ENCODE data around the gene FAM168A.

DNA sequence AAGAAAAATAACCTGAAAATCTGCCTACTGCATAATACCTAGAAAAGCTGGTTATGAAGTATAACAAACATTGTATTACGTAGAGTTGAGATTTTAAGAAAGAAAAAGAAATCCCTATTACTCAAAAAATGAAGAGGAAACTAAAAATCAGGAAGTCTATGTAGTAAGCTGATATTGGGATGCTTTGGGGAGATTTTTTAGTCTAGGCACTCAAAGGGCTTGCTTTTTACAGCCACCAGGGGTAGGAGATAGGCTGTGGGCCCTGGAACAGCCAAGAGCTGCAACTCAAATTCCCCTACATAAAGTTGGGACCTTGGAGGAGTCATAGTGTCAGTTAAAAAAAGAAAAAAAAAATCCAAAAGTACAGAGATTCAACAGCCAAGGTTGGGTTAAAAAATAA, 131.3 kb downstream of the FAM168A start:
- no peak for TF ChIP-seq ZNF311 (CRISPR knock-in tag; IDR thresholded peaks at IDR 0.05)
- TF ChIP-seq, protein P1, sequence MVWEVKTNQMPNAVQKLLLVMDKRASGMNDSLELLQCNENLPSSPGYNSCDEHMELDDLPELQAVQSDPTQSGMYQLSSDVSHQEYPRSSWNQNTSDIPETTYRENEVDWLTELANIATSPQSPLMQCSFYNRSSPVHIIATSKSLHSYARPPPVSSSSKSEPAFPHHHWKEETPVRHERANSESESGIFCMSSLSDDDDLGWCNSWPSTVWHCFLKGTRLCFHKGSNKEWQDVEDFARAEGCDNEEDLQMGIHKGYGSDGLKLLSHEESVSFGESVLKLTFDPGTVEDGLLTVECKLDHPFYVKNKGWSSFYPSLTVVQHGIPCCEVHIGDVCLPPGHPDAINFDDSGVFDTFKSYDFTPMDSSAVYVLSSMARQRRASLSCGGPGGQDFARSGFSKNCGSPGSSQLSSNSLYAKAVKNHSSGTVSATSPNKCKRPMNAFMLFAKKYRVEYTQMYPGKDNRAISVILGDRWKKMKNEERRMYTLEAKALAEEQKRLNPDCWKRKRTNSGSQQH (CRISPR knock-in tag; IDR thresholded peaks at IDR 0.05): no peak
- TF ChIP-seq EHMT2 (IDR thresholded peaks at IDR 0.05): no peak
- no peak for TF ChIP-seq CREM (IDR thresholded peaks at IDR 0.05; ENCODE audit: low read depth)
